SK-N-SH (cell line): Measurements from ENCODE around the gene SNX2. TPM values are rescaled to one million over a fixed set of nuclear protein-coding genes. Genes with fewer than 3 reads are reported as not detected.

ENCODE experiments used
- CTCF ChIA-PET: fragments of 300-600, 350-600 bp; formaldehyde crosslinking; extraction: SDS; loops from one replicate; lab custom pipeline; 2021; lab: Yijun Ruan, JAX
- POLR2A ChIA-PET: fragments of 350-600 bp; sonication (Branson Sonifier 250); formaldehyde crosslinking; extraction: SDS; loops from one replicate; lab custom pipeline; 2020; ENCODE audit warnings: antibody characterized with exemption, inconsistent platforms; lab: Yijun Ruan, JAX
- DNase-seq: peaks from one replicate; pipeline ENCODE4 v3.0.0; 2012
- H2AFZ ChIP-seq: fragments of 200-600 bp; sonication (generic); 2 replicates; pipeline ENCODE4 v1.8.1; 2016; ENCODE audit warnings: antibody characterized with exemption, mild to moderate bottlenecking, low read depth
- H3F3A ChIP-seq: fragments of 200-600 bp; sonication (generic); replicated peaks from 2 replicates; pipeline ENCODE3; 2016; ENCODE audit warnings: antibody characterized with exemption, mild to moderate bottlenecking; ENCODE audit not compliant: insufficient read depth
- H3K27ac ChIP-seq, 2 experiments: fragments of 200-500 bp in 1 of 2; fragments of 200-600 bp in 1 of 2; sonication (Bioruptor generic) in 1 of 2; sonication (generic), shearing (Covaris generic) in 1 of 2; 2 replicates each; pipeline versions ENCODE4 v1.5.1 to v1.6.1; 2014 to 2016; ENCODE audit warnings: low read depth in 2 of 2, inconsistent platforms in 1 of 2, low read length in 1 of 2, mild to moderate bottlenecking in 1 of 2, mixed read lengths in 1 of 2
- H3K27me3 ChIP-seq: fragments of 200-600 bp; sonication (generic), shearing (Covaris generic); 2 replicates; pipeline ENCODE4 v1.6.1; 2016; ENCODE audit warnings: mixed run types; ENCODE audit not compliant: insufficient read depth
- H3K36me3 ChIP-seq, 2 experiments: fragments of 200-500 bp in 1 of 2; fragments of 200-600 bp in 1 of 2; sonication (Bioruptor generic) in 1 of 2; sonication (generic) in 1 of 2; replicated peaks in 1 of 2; 2 replicates each; pipeline versions ENCODE3 to v1.5.1; 2014 to 2016; ENCODE audit warnings: low read length in 1 of 2, mild to moderate bottlenecking in 1 of 2; ENCODE audit not compliant: insufficient read depth in 2 of 2, control insufficient read depth in 1 of 2
- H3K4me1 ChIP-seq, 2 experiments: fragments of 200-500 bp in 1 of 2; fragments of 200-600 bp in 1 of 2; sonication (Bioruptor generic) in 1 of 2; sonication (generic), shearing (Covaris generic) in 1 of 2; 2 replicates each; pipeline versions ENCODE4 v1.5.1 to v1.6.1; 2014 to 2016; ENCODE audit warnings: low read depth in 1 of 2, low read length in 1 of 2, mixed run types in 1 of 2; ENCODE audit not compliant: insufficient read depth in 2 of 2, control insufficient read depth in 1 of 2
- H3K4me2 ChIP-seq: fragments of 200-600 bp; sonication (generic), shearing (Covaris generic); 2 replicates; pipeline ENCODE4 v1.6.1; 2017; ENCODE audit warnings: mixed run types
- H3K4me3 ChIP-seq, 2 experiments: fragments of 200-500 bp in 1 of 2; fragments of 200-600 bp in 1 of 2; sonication (Bioruptor generic) in 1 of 2; sonication (generic), shearing (Covaris generic) in 1 of 2; 2 replicates each; pipeline versions ENCODE4 v1.5.1 to v1.8.1; 2014 to 2016; ENCODE audit warnings: low read depth in 2 of 2, inconsistent platforms in 1 of 2, low read length in 1 of 2, mild to moderate bottlenecking in 1 of 2, mixed read lengths in 1 of 2, moderate library complexity in 1 of 2
- H3K79me2 ChIP-seq: fragments of 200-600 bp; sonication (generic); 2 replicates; pipeline ENCODE4 v1.8.1; 2017; ENCODE audit warnings: mild to moderate bottlenecking; ENCODE audit not compliant: insufficient read depth
- H3K9ac ChIP-seq: fragments of 200-600 bp; sonication (generic); 2 replicates; pipeline ENCODE4 v1.6.1; 2017; ENCODE audit warnings: mixed run types
- H3K9me2 ChIP-seq: fragments of 200-600 bp; sonication (generic); 2 replicates; pipeline ENCODE4 v1.6.1; 2017; ENCODE audit warnings: mixed run types
- H3K9me3 ChIP-seq: fragments of 200-600 bp; sonication (generic); 2 replicates; pipeline ENCODE4 v1.6.1; 2017; ENCODE audit warnings: mixed run types, mild to moderate bottlenecking, moderate library complexity
- H4K20me1 ChIP-seq: fragments of 200-600 bp; sonication (generic); 2 replicates; pipeline ENCODE4 v1.6.1; 2017; ENCODE audit warnings: mild to moderate bottlenecking, mixed run types; ENCODE audit not compliant: insufficient read depth
- CHD2 ChIP-seq: fragments of 150-350 bp; IDR thresholded peaks from 2 replicates; pipeline ENCODE4 v1.6.1; 2018; ENCODE audit warnings: low read length; ENCODE audit not compliant: partially characterized antibody
- ELF1 ChIP-seq: IDR thresholded peaks from 2 replicates; pipeline ENCODE4 v1.4.0; 2012
- EZH2phosphoT487 ChIP-seq: fragments of 200-600 bp; sonication (generic); IDR thresholded peaks from 2 replicates; pipeline ENCODE4 v1.6.1; 2017; ENCODE audit warnings: low read depth, mixed run types, mild to moderate bottlenecking, antibody characterized with exemption, moderate library complexity, borderline replicate concordance
- FOXM1 ChIP-seq: IDR thresholded peaks from 2 replicates; pipeline ENCODE4 v1.4.0; 2012; ENCODE audit warnings: low read depth, mild to moderate bottlenecking
- MEF2A ChIP-seq: IDR thresholded peaks from 2 replicates; pipeline ENCODE4 v1.4.0; 2012; ENCODE audit warnings: low read depth, borderline replicate concordance
- MXI1 ChIP-seq: IDR thresholded peaks from 2 replicates; pipeline ENCODE4 v1.6.1; 2012; ENCODE audit warnings: mild to moderate bottlenecking, low read depth, low read length, improper control_type of control experiment
- NRF1 ChIP-seq: IDR thresholded peaks from 2 replicates; pipeline ENCODE4 v1.6.1; 2012; ENCODE audit warnings: low read depth, mild to moderate bottlenecking, low read length
- RXRA ChIP-seq: IDR thresholded peaks from 2 replicates; pipeline ENCODE4 v1.4.0; 2012; ENCODE audit warnings: low read depth, mild to moderate bottlenecking, borderline replicate concordance
- SIN3A ChIP-seq: IDR thresholded peaks from 2 replicates; pipeline ENCODE4 v1.6.1; 2012; ENCODE audit warnings: low read depth, mild to moderate bottlenecking, low read length, moderate library complexity, borderline replicate concordance
- SMC3 ChIP-seq: IDR thresholded peaks from 2 replicates; pipeline ENCODE4 v1.6.1; 2012; ENCODE audit warnings: low read depth, low read length, improper control_type of control experiment
- TAF1 ChIP-seq: IDR thresholded peaks from 2 replicates; pipeline ENCODE4 v1.6.1; 2012; ENCODE audit warnings: low read depth, mild to moderate bottlenecking, low read length, moderate library complexity, borderline replicate concordance
- TCF12 ChIP-seq: IDR thresholded peaks from 2 replicates; pipeline ENCODE4 v1.4.0; 2012
- YY1 ChIP-seq: IDR thresholded peaks from 2 replicates; pipeline ENCODE4 v1.4.0; 2012; ENCODE audit warnings: low read depth, mild to moderate bottlenecking
- WGBS: methylation state at CpG from one replicate; pipeline ENCODE4 v1.1.6; 2017; ENCODE audit warnings: low lambda C conversion rate; 5-methylcytosine and 5-hydroxymethylcytosine counted together
- polyA plus RNA-seq, 3 experiments: library from polyadenylated mRNA; depleted of rRNA; stranded (reverse); fragments of >200 nt; gene quantifications; 2 replicates each; pipeline ENCODE4 v1.2.3, GENCODE V29; 2012
- TF ChIP-seq, protein P1 (sequence below): fragments of 200-600 bp; sonication (generic); IDR thresholded peaks from 2 replicates; pipeline ENCODE4 v1.6.1; 2017; ENCODE audit warnings: antibody characterized with exemption, mild to moderate bottlenecking, moderate library complexity
- TF ChIP-seq, protein P2 (sequence below): IDR thresholded peaks from 2 replicates; pipeline ENCODE4 v1.6.1; 2012; ENCODE audit warnings: mild to moderate bottlenecking, low read depth, low read length, moderate library complexity
- TF ChIP-seq, protein P3 (sequence below): fragments of 150-350 bp; IDR thresholded peaks from 2 replicates; pipeline ENCODE4 v1.6.1; 2017; ENCODE audit warnings: antibody characterized with exemption, low read length, low read depth, borderline replicate concordance
- TF ChIP-seq, protein P4 (sequence below): IDR thresholded peaks from 2 replicates; pipeline ENCODE4 v1.4.0; 2012; ENCODE audit warnings: low read depth, borderline replicate concordance

Gene SNX2
- polyA plus RNA-seq, 1 of the 3 experiments (the other 2 are of a cell fraction) = 17.4 TPM

DNA sequence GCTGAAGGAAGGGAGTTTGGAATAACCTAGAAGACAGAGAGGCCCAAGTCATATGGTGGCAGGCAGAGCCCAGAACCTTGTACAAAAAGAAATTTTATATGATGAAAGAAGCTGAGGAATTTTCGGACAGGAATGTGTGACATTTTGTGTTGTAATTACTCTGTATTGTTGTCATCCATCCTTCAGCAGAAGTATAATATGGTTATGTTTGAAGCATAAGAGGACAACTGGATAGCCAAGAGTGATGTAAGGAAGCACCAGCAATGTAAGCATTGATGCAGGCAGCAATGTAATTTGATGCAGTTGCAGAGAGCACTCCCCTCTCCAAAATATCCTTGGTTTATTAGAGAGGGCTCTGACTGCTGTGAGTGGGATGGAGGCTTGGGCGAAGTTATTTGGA, 19.1 kb upstream of the SNX2 start:
- no peak overlapping the region for H3K27ac ChIP-seq
- H3K9me2 ChIP-seq = no peaks in the 10 kb centered on the region
- no peak overlapping the region for H3K4me3 ChIP-seq
- H2AFZ ChIP-seq = peak overlapping the region; percentile 83
- no peaks in the 10 kb centered on the region for H4K20me1 ChIP-seq
- no peak overlapping the region for H3K4me2 ChIP-seq
- no peaks in the 10 kb centered on the region for H3K79me2 ChIP-seq
- peaks cover 0 to 4% of the 10 kb centered on the region in 2 experiments; a peak in 1 of 4 replicates for H3K4me1 ChIP-seq
- ChIA-PET CTCF (no interaction called here), POLR2A (no interaction called here)
- no peaks in the 10 kb centered on the region for H3K36me3 ChIP-seq
- no peak overlapping the region for H3K9ac ChIP-seq
- no peaks in the 10 kb centered on the region for H3F3A ChIP-seq
- WGBS = 82% methylated on average over 2 of the region's 2 CpGs
- H3K27me3 ChIP-seq = no peaks in the 10 kb centered on the region
- TF ChIP-seq TCF12 = no peak
- TF ChIP-seq, protein P1, sequence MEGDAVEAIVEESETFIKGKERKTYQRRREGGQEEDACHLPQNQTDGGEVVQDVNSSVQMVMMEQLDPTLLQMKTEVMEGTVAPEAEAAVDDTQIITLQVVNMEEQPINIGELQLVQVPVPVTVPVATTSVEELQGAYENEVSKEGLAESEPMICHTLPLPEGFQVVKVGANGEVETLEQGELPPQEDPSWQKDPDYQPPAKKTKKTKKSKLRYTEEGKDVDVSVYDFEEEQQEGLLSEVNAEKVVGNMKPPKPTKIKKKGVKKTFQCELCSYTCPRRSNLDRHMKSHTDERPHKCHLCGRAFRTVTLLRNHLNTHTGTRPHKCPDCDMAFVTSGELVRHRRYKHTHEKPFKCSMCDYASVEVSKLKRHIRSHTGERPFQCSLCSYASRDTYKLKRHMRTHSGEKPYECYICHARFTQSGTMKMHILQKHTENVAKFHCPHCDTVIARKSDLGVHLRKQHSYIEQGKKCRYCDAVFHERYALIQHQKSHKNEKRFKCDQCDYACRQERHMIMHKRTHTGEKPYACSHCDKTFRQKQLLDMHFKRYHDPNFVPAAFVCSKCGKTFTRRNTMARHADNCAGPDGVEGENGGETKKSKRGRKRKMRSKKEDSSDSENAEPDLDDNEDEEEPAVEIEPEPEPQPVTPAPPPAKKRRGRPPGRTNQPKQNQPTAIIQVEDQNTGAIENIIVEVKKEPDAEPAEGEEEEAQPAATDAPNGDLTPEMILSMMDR = no peak
- TF ChIP-seq, protein P2, sequence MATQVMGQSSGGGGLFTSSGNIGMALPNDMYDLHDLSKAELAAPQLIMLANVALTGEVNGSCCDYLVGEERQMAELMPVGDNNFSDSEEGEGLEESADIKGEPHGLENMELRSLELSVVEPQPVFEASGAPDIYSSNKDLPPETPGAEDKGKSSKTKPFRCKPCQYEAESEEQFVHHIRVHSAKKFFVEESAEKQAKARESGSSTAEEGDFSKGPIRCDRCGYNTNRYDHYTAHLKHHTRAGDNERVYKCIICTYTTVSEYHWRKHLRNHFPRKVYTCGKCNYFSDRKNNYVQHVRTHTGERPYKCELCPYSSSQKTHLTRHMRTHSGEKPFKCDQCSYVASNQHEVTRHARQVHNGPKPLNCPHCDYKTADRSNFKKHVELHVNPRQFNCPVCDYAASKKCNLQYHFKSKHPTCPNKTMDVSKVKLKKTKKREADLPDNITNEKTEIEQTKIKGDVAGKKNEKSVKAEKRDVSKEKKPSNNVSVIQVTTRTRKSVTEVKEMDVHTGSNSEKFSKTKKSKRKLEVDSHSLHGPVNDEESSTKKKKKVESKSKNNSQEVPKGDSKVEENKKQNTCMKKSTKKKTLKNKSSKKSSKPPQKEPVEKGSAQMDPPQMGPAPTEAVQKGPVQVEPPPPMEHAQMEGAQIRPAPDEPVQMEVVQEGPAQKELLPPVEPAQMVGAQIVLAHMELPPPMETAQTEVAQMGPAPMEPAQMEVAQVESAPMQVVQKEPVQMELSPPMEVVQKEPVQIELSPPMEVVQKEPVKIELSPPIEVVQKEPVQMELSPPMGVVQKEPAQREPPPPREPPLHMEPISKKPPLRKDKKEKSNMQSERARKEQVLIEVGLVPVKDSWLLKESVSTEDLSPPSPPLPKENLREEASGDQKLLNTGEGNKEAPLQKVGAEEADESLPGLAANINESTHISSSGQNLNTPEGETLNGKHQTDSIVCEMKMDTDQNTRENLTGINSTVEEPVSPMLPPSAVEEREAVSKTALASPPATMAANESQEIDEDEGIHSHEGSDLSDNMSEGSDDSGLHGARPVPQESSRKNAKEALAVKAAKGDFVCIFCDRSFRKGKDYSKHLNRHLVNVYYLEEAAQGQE = no peak
- no peak for TF ChIP-seq RXRA
- TF ChIP-seq NRF1 = no peak
- no peak for TF ChIP-seq FOXM1
- no peak for TF ChIP-seq MEF2A
- TF ChIP-seq, protein P3, sequence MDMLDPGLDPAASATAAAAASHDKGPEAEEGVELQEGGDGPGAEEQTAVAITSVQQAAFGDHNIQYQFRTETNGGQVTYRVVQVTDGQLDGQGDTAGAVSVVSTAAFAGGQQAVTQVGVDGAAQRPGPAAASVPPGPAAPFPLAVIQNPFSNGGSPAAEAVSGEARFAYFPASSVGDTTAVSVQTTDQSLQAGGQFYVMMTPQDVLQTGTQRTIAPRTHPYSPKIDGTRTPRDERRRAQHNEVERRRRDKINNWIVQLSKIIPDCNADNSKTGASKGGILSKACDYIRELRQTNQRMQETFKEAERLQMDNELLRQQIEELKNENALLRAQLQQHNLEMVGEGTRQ = no peak
- no peak for TF ChIP-seq MXI1
- TF ChIP-seq SIN3A = no peak
- TF ChIP-seq CHD2 = no peak
- TF ChIP-seq, protein P4, sequence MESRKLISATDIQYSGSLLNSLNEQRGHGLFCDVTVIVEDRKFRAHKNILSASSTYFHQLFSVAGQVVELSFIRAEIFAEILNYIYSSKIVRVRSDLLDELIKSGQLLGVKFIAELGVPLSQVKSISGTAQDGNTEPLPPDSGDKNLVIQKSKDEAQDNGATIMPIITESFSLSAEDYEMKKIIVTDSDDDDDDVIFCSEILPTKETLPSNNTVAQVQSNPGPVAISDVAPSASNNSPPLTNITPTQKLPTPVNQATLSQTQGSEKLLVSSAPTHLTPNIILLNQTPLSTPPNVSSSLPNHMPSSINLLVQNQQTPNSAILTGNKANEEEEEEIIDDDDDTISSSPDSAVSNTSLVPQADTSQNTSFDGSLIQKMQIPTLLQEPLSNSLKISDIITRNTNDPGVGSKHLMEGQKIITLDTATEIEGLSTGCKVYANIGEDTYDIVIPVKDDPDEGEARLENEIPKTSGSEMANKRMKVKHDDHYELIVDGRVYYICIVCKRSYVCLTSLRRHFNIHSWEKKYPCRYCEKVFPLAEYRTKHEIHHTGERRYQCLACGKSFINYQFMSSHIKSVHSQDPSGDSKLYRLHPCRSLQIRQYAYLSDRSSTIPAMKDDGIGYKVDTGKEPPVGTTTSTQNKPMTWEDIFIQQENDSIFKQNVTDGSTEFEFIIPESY = no peak
- no peak for TF ChIP-seq SMC3
- no peak for TF ChIP-seq TAF1
- TF ChIP-seq ELF1 = no peak
- no peak for TF ChIP-seq EZH2phosphoT487
- no peak for TF ChIP-seq YY1
- H3K9me3 ChIP-seq = no peaks in the 10 kb centered on the region
- DNase-seq = no peak
